ENCODE results near the gene IGF2R.

IGF2R gene

GRCh38 chr6:160078883-160079685 is 110.2 kb downstream of the IGF2R start:
- H2AFZ ChIP-seq (ENCODE audit: low read depth, low read length): no peak overlapping the region
- H3K4me1 ChIP-seq (ENCODE audit: insufficient read depth, low read length): no peaks in the 10 kb centered on the region
- H3K4me3 ChIP-seq (ENCODE audit: low read length): no peak overlapping the region
- H3K36me3 ChIP-seq (ENCODE audit: insufficient read depth, low read length): peaks cover 81% of the 10 kb centered on the region
- H3K9me3 ChIP-seq (ENCODE audit: low read length): peaks cover 3% of the 10 kb centered on the region
- H3K27me3 ChIP-seq (ENCODE audit: insufficient read depth, low read length): no peaks in the 10 kb centered on the region

GRCh38 chr6:160079686-160080043 is 110.8 kb downstream of the IGF2R start:
- H3K27me3 ChIP-seq (ENCODE audit: insufficient read depth, low read length): no peaks in the 10 kb centered on the region

GRCh38 chr6:160080097-160080496 is 111.2 kb downstream of the IGF2R start:
- no peak overlapping the region for H2AFZ ChIP-seq (ENCODE audit: low read depth, low read length)
- peaks cover 83% of the 10 kb centered on the region for H3K36me3 ChIP-seq (ENCODE audit: insufficient read depth, low read length)
- H3K9me3 ChIP-seq (ENCODE audit: low read length): peaks cover 3% of the 10 kb centered on the region
- no peaks in the 10 kb centered on the region for H3K4me1 ChIP-seq (ENCODE audit: insufficient read depth, low read length)
- no peaks in the 10 kb centered on the region for H3K27me3 ChIP-seq (ENCODE audit: insufficient read depth, low read length)
- H3K4me3 ChIP-seq (ENCODE audit: low read length): no peak overlapping the region

More at GRCh38 chr6:160079686-160080043, 110.8 kb downstream of the IGF2R start:
- Histone ChIP-seq H3K4me3 (ENCODE audit: low read length) (no peak overlapping the region), H3K36me3 (ENCODE audit: insufficient read depth, low read length) (peaks cover 83% of the 10 kb centered on the region), H2AFZ (ENCODE audit: low read depth, low read length) (no peak overlapping the region), H3K4me1 (ENCODE audit: insufficient read depth, low read length) (no peaks in the 10 kb centered on the region), H3K9me3 (ENCODE audit: low read length) (peaks cover 3% of the 10 kb centered on the region)

GRCh38 chr6:160081398-160081797 is 112.5 kb downstream of the IGF2R start:
- no peaks in the 10 kb centered on the region for H3K4me1 ChIP-seq (ENCODE audit: insufficient read depth, low read length)
- H2AFZ ChIP-seq (ENCODE audit: low read depth, low read length): no peak overlapping the region
- no peak overlapping the region for H3K4me3 ChIP-seq (ENCODE audit: low read length)
- H3K27me3 ChIP-seq (ENCODE audit: insufficient read depth, low read length): no peaks in the 10 kb centered on the region
- H3K9me3 ChIP-seq (ENCODE audit: low read length): peaks cover 3% of the 10 kb centered on the region
- peaks cover 83% of the 10 kb centered on the region for H3K36me3 ChIP-seq (ENCODE audit: insufficient read depth, low read length)

GRCh38 chr6:160082627-160083026 is 113.7 kb downstream of the IGF2R start:
- Histone ChIP-seq H3K9me3 (ENCODE audit: low read length) (peaks cover 3% of the 10 kb centered on the region), H3K4me3 (ENCODE audit: low read length) (no peak overlapping the region), H3K4me1 (ENCODE audit: insufficient read depth, low read length) (no peaks in the 10 kb centered on the region), H3K27me3 (ENCODE audit: insufficient read depth, low read length) (no peaks in the 10 kb centered on the region), H2AFZ (ENCODE audit: low read depth, low read length) (no peak overlapping the region), H3K36me3 (ENCODE audit: insufficient read depth, low read length) (peaks cover 81% of the 10 kb centered on the region)

GRCh38 chr6:160084198-160084776 is 115.4 kb downstream of the IGF2R start:
- peaks cover 2% of the 10 kb centered on the region for H3K9me3 ChIP-seq (ENCODE audit: low read length)
- no peaks in the 10 kb centered on the region for H3K4me1 ChIP-seq (ENCODE audit: insufficient read depth, low read length)
- no peaks in the 10 kb centered on the region for H3K27me3 ChIP-seq (ENCODE audit: insufficient read depth, low read length)
- peaks cover 79% of the 10 kb centered on the region for H3K36me3 ChIP-seq (ENCODE audit: insufficient read depth, low read length)
- H2AFZ ChIP-seq (ENCODE audit: low read depth, low read length): no peak overlapping the region
- no peak overlapping the region for H3K4me3 ChIP-seq (ENCODE audit: low read length)

GRCh38 chr6:160085226-160085625 is 116.3 kb downstream of the IGF2R start:
- peaks cover 79% of the 10 kb centered on the region for H3K36me3 ChIP-seq (ENCODE audit: insufficient read depth, low read length)
- H3K4me3 ChIP-seq (ENCODE audit: low read length): no peak overlapping the region
- no peaks in the 10 kb centered on the region for H3K27me3 ChIP-seq (ENCODE audit: insufficient read depth, low read length)
- H3K4me1 ChIP-seq (ENCODE audit: insufficient read depth, low read length): no peaks in the 10 kb centered on the region
- H3K9me3 ChIP-seq (ENCODE audit: low read length): no peaks in the 10 kb centered on the region
- H2AFZ ChIP-seq (ENCODE audit: low read depth, low read length): no peak overlapping the region

- H3K36me3 ChIP-seq (ENCODE audit: insufficient read depth, low read length): peaks cover 81% of the 10 kb centered on the region
- H3K4me3 ChIP-seq (ENCODE audit: low read length): no peak overlapping the region
- H3K9me3 ChIP-seq (ENCODE audit: low read length): no peaks in the 10 kb centered on the region
- no peaks in the 10 kb centered on the region for H3K4me1 ChIP-seq (ENCODE audit: insufficient read depth, low read length)
- no peak overlapping the region for H2AFZ ChIP-seq (ENCODE audit: low read depth, low read length)
- no peaks in the 10 kb centered on the region for H3K27me3 ChIP-seq (ENCODE audit: insufficient read depth, low read length)
Measured at GRCh38 chr6:160085713-160086505, 117.0 kb downstream of the IGF2R start.

- H3K36me3 ChIP-seq (ENCODE audit: insufficient read depth, low read length): peaks cover 83% of the 10 kb centered on the region
Measured at GRCh38 chr6:160086754-160087153, 117.9 kb downstream of the IGF2R start.

GRCh38 chr6:160088069-160088783 is 119.3 kb downstream of the IGF2R start:
- Histone ChIP-seq H3K36me3 (ENCODE audit: insufficient read depth, low read length) (peaks cover 88% of the 10 kb centered on the region), H3K27me3 (ENCODE audit: insufficient read depth, low read length) (no peaks in the 10 kb centered on the region)

More at GRCh38 chr6:160086754-160087153, 117.9 kb downstream of the IGF2R start:
- Histone ChIP-seq H2AFZ (ENCODE audit: low read depth, low read length) (no peak overlapping the region), H3K4me1 (ENCODE audit: insufficient read depth, low read length) (no peaks in the 10 kb centered on the region), H3K4me3 (ENCODE audit: low read length) (no peak overlapping the region), H3K27me3 (ENCODE audit: insufficient read depth, low read length) (no peaks in the 10 kb centered on the region), H3K9me3 (ENCODE audit: low read length) (no peaks in the 10 kb centered on the region)

GRCh38 chr6:160088784-160089533 is 120.1 kb downstream of the IGF2R start:
- H3K36me3 ChIP-seq (ENCODE audit: insufficient read depth, low read length): peaks cover 88% of the 10 kb centered on the region
- H2AFZ ChIP-seq (ENCODE audit: low read depth, low read length): no peak overlapping the region
- H3K4me3 ChIP-seq (ENCODE audit: low read length): no peak overlapping the region
- no peaks in the 10 kb centered on the region for H3K27me3 ChIP-seq (ENCODE audit: insufficient read depth, low read length)
- H3K4me1 ChIP-seq (ENCODE audit: insufficient read depth, low read length): no peaks in the 10 kb centered on the region
- no peaks in the 10 kb centered on the region for H3K9me3 ChIP-seq (ENCODE audit: low read length)

More at GRCh38 chr6:160088069-160088783, 119.3 kb downstream of the IGF2R start:
- no peak overlapping the region for H2AFZ ChIP-seq (ENCODE audit: low read depth, low read length)
- H3K9me3 ChIP-seq (ENCODE audit: low read length): no peaks in the 10 kb centered on the region
- H3K4me1 ChIP-seq (ENCODE audit: insufficient read depth, low read length): no peaks in the 10 kb centered on the region
- no peak overlapping the region for H3K4me3 ChIP-seq (ENCODE audit: low read length)

GRCh38 chr6:160089534-160089897 is 120.6 kb downstream of the IGF2R start:
- peaks cover 89% of the 10 kb centered on the region for H3K36me3 ChIP-seq (ENCODE audit: insufficient read depth, low read length)
- no peaks in the 10 kb centered on the region for H3K4me1 ChIP-seq (ENCODE audit: insufficient read depth, low read length)
- no peak overlapping the region for H3K4me3 ChIP-seq (ENCODE audit: low read length)
- no peaks in the 10 kb centered on the region for H3K9me3 ChIP-seq (ENCODE audit: low read length)
- no peak overlapping the region for H2AFZ ChIP-seq (ENCODE audit: low read depth, low read length)
- no peaks in the 10 kb centered on the region for H3K27me3 ChIP-seq (ENCODE audit: insufficient read depth, low read length)
